ENCODE results near the gene PRKCD.

- TF ChIP-seq CTCF (IDR thresholded peaks at IDR 0.05) = no peak
- no peak for TF ChIP-seq POLR2A (IDR thresholded peaks at IDR 0.05)
Measured at GRCh38 chr3:53224536-53224935, 63.5 kb downstream of the PRKCD start.

Data from body of pancreas (tissue), 4 donors.